Myocyte (in vitro differentiated cells): Measurements from ENCODE around the gene RNPS1. TPM values are rescaled to one million over a fixed set of nuclear protein-coding genes. Genes with fewer than 3 reads are reported as not detected.

Source experiments
- DNase-seq: peaks from one replicate; pipeline ENCODE4 v3.0.0-alpha.2; 2012; ENCODE audit warnings: low read depth
- polyA plus RNA-seq: library from polyadenylated mRNA; unstranded; fragments of >200 nt; gene quantifications from one replicate; pipeline ENCODE4 v1.2.1, GENCODE V29; 2012; ENCODE audit warnings: missing spikeins
- total RNA-seq: library from RNA; depleted of rRNA; stranded (reverse); fragments of >200 nt; gene quantifications from 2 replicates; pipeline ENCODE4 v1.2.3, GENCODE V29; 2014

RNPS1 gene, protein sequence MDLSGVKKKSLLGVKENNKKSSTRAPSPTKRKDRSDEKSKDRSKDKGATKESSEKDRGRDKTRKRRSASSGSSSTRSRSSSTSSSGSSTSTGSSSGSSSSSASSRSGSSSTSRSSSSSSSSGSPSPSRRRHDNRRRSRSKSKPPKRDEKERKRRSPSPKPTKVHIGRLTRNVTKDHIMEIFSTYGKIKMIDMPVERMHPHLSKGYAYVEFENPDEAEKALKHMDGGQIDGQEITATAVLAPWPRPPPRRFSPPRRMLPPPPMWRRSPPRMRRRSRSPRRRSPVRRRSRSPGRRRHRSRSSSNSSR
- 109 and 136 TPM in 2 replicates for total RNA-seq
- polyA plus RNA-seq = 131 TPM

DNA sequence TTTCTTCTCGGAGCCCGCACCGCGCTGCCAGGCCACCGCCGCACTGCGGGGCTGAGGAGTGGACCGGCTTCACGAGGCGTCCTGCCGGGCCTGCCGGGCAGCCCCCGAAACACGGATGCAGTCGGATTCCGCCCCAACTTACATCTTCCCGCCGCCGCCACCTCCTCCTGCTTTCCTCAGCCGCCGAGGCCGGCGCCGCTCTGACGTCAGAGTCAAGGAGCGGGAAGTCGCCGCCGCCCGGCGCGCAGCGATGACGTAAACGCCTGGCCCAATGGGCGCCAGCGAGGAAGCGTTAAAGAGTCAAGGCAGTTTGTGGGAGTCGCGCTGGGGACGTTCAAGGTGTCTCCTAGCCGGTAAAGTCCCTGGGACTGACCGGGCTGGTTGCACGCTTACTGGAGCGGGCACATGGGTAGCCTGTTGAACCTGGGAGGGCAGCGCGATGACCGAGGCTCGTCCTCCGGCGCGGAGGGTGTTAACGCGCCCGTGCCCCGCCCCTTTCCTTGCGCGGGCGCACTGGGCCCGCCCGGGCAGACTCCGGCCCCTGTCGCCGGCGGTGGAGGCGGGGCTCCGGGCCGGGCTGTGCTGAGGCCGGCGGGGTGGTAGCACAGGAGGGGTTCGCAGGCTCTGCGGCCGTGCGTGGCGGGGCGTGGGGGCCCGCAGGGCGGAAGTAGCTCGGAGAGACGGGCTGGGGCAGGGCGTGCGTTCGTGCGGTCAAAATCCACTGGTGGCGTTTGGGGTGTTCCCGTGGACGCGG is at the start of gene RNPS1:
RNPS1 (minus strand) TSS at position 214 of the 754 bp plus-strand sequence. CDS start 3,483 bp downstream, outside the sequence.
- DNase-seq = peak; percentile 97

DNA sequence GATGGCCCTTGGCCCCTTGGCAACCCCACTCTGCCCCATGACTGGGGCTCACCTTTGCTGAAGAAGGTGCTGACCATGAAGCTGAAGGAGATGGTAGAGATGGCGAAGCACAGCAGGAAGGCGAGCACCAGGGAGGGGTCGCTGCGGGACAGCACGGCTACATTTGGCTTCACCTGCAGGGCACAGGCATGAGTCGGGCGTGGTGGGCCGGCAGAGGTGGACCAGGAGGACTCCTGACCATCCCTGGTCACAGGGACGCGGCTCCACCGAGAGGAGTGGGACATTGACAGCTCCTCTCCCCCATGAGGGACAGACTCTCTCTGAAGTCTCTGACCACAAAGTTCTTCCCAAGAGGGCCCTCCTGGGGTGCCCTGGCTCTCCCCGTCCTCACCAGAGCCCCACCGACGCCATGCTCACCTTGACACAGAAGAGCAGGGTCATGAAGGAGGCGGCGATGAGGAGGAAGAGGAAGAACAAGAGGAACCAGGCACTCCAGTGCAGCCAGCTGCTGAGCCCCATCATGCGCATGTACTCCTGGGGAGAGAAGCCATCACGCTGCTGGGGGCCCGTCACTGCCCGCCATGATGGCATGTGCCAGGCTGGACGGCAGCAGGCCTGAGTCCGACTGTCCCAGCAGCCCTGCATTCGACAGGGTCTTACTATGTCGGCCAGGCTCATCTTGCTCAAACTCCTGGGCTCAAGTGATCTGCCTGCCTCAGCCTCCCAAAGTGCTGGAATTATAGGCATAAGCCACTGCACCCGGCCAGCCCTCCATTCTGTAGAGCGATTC is 49.5 kb upstream of the RNPS1 start:
- DNase-seq = no peak

DNA sequence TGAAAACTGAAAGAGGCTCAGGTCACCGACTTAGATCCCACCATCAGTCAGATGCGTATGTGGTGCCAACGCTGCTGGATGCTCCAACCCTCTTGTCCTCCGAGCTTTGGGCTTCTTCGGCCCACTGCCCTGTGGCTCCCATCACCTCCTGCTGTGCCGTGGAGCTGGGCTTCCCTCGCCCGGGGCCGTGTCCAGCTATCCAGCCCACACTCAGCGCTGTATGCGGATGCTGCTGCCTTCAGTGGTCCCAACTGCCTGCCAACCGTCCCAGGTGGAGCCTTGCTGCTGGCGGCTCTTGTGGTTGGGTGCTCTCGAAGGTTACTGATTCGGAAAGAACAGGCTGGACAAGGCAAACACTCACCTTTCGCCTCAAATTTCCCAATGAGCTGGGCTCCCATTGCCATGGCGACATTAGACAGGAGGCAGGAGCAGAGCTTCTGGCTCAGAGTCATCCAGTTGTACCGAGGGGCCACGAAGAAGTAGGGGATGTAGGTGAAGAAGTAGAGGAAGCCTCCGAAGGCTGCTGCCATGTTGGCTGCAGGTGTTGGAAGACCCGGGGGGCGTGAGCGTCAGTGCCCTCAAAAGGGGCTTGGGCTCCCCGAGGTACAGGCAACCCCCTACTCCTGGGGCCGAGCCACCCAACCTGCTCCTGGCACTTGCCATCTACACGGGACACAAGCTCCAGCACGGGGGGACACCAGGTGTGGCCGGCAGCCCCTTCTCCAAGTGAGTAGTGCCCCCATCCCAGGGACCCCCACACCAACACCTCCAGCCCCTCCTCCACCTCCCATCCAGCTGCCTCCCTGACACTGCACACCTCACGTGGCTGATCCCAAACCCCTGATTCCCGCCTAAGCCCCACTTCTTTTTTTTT is 40.4 kb upstream of the RNPS1 start:
- no peak for DNase-seq

DNA sequence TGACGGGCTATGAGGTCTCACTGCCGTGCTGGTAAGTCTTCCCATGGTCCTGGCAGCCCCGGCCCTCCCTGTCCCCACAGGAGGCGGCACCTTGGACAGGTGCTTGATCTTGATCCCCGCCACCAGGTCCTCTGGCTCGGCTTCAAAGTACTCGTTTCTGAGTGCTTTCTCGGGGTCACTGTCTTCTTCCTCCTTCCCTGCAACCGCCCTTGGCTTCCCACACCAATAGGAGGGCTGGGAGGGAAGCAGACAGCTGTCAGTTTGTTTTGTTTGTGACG is 31.9 kb upstream of the RNPS1 start:
- DNase-seq = no peak

DNA sequence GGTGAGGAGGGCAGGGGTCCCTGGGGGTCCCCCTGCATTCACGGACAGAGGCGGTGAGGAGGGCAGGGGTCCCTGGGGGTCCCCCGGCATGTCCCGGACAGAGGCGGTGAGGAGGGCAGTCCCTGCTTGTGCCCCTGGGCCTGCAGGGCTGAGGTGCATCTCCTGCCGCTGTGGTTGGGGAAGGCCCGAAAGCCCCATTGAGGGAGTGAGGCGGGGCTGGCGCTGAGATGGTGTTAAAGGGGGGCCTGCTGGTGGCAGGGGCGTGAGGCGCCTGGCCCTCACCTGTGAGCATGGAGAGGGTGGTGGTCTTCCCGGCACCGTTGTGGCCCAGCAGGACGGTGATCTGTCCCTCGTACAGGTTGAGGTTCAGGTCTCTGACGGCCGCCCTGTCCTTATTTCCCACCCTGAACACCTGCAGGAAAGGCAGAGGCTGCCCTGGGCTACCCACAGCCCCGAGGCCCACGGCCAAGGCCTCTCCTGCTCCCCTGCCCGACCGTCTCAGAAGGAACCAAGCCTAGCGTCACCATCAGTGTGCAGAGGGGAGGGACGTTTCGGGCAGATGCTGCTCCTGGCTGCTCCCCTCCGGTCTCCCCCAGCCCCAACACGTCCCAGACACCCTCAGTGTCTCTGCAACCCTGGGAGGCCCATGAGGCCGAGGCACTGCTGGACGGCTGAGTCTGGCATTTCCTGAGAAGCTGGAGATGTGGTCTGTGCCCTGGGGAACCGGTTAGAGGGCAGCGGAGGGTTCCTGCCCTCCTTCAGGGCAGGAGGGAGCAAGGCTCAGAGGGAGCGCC is 31.4 kb upstream of the RNPS1 start:
- no peak for DNase-seq

DNA sequence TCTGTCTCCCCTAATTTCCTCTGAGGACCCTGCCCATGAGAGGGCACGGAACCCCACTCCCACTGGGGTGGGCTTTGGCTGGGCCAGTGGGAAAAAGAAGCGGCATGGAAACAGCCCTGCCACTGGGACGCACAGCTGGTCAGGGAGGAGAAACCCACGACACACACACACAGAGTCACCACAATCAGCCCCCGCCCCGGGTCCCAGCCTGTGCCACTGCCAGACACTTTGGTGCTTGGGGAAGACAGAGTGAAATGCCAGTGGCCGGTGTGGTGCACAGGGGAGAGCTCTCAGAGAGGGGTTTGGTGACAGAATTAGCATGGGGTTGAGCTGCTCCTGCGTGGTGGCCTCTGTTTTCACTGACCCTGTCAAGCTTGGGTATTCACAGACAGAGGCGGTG is 30.7 kb upstream of the RNPS1 start:
- DNase-seq = no peak

DNA sequence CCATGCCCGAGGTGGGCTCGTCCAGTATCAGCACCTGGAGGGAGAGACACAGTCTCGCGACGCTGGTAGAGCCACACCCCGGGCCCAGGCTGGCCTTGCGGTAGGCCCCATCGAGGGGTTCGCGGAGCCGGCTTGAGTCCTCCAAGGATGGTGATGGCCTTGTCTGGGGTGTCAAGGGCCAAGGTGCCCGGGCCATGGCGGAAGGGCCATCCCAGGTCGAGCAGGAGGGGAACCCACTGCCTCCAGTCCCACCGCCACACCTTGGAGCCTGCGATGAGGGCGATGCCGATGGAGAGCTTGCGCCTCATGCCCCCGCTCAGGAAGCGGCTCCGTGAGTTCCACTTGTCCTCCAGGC is 29.6 kb upstream of the RNPS1 start:
- no peak for DNase-seq

DNA sequence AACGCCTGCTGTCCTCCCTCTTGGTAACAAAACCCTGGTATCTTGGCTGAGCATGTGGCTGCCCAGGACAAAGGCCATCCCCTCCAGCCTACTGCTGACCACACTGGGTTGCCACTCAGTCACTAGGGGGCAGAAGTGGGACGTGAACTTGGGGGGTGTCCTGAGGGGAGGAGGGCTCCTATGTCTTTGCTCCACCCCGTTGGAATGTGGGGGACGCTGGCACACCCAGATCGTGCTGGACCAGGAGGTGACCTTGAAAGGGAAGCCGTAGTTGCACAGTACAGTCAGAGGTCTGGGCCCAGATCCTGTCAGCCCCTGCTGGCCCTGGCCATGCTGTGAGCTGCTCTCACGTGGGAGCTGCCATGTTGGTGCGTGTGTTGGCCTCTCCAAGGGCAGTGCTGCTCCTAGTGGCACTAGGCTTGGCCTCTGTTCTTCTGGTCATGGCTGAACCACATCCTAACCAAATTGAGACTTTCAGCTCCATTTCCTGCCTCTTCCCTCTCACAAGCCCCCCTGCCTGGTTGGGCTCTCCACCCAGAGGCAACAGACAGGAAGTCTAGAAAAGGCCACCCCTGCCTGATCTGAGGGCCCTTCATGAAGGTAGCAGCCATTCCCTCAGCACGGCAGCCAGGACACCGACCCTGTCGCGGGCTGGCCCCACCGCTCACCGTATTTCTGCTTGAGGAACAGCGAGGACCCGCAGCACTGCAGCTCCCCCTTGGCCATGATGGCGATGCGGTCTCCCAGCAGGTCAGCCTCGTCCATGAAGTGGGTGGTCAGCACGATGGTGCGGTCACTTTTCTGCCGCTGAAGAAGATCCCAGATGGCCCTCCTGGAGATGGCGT is 29.0 kb upstream of the RNPS1 start:
- DNase-seq = peak; percentile 62

DNA sequence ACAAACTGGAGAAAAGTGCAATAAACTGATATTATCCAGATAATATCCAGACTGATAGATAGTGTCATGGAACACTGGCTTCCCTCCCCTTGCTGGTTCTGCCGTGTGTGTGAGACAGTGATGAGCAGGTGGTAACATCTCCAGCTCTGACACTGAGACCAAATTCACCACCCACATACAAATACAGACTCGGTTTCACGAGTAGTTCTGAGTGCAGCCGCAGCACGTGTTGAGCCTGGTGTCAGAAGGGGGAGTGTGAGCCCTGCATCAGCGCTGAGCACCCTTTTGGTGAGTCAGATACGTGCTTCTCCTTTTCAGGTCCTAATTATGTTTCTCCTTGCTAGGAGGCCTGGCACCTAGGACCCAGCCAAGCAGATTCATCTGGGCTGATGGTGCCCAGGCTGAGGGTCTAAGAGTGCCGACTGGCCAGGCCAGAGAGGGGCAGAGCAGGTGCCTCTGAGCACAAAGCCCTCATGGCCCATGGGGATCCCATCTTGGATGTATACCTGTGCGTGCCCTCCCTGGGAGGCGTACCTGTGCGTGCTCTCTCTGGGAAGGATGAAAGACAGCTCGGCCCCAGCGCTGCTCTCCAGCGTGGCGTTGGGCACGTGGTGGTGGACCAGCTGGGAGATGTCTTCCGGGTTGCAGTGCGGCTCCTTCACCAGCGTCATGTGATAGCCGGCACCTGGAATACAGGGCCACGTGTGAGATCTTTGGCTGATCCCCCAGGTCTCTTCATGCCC is 27.3 kb upstream of the RNPS1 start:
- no peak for DNase-seq

DNA sequence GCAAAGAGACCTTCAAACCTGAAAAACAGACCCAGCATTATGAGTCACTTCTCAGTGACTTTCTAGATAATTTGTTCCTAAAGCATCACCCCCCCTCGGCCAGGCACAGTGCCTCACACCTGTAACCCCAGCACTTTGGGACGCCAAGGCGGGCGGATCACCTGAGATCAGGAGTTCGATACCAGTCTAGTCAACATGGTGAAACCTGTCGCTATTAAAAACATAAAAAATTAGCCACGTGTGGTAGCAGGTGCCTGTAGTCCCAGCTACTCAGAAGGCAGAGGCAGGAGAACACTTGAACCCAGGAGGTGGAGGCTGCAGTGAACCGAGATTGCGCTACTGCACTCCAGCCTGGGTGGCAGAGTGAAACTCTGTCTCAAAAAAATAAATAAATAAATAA is 24.3 kb upstream of the RNPS1 start:
- DNase-seq = no peak

DNA sequence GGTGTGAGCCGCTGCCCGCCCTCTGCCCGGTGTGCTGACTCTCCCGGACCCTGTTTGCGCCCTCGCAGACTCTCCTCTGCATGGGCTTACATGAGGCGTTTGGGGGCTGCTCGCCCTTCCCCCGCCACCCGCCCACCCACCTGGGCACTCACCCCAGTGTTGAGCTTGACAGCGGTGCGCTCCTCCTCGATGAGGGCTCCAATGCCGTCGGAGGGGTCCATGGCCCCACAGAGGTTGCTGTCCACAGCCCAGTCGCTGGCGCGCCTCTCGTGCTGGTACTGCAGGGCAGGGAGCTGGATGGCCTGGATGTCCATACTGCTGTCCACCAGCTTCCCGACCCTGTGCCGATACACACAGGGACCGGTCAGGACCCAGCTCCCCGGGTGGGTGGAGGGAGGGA is 21.4 kb upstream of the RNPS1 start:
- DNase-seq = no peak

DNA sequence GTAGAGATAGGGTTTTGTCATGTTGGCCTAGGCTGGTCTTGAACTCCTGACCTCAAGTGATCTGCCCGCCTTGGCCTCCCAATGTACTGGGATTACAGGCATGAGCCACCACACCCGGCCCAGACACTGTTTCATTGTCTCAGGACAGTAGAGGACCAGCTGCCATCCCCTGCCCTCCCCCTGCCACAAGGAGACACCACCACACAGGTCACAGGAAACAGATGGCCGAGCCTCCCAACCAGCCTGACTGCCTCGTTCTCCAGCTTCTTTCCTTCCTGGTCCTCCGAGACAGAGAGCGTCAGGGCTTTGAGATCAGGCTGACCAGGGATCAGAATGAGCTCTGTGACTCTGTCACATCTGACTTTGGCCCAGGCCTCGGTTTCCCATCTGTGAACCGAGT is 20.8 kb upstream of the RNPS1 start:
- DNase-seq = no peak

DNA sequence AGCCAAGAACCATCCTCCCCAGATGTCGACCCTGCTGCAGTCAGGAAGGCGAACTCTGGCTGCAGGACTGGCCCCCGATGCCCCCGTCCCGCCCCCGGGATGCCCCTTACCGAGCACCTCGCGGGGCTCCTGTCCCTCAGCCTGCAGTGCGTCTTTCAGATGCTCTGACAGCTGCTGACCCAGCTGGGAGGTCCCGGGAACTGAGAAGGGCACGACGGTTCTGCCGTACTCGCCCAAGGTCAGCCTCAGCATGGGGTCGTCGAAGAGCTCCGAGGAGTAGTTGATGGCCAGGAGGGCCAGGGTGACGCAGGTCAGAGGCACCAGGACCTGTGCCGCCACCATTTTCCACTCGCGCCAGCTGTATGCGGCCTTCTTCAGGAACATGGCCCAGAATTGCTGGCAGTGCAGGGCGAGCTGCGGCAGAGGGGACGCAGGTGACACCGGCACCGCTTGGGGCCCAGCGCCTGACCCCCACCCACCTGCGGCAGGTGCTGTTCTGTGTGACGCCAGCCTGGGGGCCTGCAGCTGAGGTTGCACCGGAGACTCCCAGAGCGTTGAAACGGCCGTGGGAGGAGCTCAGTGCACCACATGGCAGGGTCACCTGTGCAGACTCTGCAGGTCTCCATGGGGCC is 20.1 kb upstream of the RNPS1 start:
- DNase-seq = no peak

DNA sequence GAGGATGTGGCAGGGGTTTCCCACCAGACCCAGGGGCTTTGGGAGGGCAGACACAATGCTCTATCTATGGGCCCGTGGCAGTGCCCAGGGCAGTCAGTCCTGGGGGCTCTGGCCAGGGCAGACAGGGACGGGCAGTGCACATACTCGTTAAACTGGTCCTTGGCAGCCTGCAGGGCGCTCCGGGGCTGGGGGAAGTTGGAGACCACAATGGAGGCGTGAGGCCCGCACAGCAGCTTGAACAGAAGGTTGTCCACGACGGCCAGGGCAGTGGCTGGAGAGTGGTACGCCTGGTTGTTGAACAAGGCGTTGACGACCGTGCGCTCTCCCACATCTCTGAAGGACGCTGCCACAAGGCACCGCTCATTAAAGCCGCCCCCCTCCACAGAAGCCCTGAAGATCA is 18.6 kb upstream of the RNPS1 start:
- no peak for DNase-seq

DNA sequence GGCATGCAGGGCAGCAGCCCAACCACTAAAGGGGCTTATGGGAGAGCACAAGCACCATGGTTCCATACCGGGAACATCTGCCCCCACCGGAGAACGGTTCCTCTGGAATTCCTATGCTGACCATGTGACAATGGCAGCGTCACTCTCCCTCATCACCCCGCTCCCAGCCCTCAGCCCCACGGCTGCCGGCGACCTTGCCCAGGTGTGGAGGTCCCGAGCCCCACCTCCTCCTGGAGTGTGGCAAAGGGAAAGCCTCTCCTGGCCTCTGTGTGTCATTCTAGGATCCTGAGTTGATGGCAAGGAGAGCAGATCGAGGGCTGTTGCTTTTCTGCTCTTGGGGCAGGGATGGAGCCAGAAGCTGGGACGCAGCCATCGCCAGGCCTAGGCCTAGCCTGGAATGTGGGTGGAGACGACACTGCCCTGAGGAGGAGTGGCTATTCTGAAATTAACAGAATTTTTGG is 17.8 kb upstream of the RNPS1 start:
- no peak for DNase-seq

DNA sequence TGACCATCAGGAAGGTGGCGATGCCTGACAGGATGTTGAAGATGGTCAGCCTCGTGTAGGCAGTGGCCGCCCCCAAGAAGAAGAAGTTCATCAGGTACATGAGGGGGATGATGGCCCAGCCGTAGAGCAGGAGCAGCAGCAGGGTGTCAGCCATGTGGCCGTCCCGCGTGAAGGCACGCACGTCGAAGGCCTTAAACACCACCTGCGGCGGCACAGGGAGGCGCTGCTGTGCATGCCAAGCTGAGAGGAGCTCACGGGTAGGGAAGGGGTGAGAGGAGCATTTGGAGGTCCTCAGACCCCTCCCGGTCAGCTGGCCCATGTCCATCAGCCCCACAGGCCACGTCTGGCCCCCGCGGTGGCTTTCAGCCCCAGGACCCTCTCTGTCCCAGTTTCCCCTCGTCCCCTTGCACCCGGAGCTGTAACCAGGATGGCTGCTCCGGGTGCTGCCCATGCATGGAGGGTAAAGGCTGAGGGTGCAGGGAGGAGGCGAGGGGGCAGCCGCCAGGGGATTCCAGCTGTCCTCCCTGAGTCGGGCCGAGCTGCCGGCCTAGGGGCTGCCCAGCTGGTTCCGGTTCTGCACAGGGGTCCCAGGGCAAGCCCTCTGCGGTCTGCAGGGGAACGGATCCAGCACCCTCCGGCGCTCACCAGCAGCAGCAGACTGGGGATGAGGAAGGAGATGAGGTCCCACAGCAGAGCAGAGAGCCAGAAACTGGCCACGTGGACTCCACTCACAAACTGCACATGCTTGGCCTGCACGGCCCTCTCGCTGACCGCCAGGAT is 17.1 kb upstream of the RNPS1 start:
- DNase-seq = no peak

DNA sequence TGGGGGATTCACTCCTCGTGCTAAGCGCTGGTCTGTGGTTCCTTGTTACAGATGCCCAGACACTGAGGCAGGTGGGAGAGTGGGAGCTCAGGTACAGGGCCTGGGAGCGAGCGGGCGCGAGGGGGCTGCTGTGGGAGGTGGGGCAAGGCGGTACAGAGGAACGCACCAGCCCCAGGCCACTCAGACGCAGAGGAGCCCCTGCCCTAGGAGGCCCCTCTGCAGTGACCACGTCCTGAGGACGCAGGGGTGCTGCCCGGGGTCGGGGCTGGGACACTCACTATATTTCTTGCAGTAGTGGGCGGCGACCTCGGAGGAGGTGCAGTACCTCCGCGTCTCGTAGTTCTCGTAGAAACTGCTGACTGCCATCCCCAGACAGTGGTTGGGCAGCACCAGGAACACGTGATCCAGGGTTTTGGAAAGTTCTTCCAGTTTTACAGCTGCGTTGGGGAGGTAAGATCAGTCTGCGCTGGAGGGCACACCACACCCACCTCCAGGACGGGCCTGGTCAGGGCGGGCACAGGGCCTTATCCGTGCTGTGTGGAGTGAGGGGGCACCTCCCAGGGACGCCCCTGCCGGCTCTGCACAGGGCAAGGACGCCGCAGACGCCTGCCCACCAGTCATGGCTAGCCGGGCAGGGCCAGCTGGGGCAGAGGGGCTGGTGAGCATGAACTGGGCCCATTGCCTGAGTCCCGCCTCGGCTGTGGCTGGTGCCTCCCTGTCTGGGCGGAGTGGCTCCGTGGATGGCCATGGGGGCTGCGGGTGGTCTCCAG is 16.3 kb upstream of the RNPS1 start:
- no peak for DNase-seq
